Natural killer cell treated with Interleukin-12 subunit alpha and Interleukin-12 subunit beta and Interleukin-15 and Interleukin-18, amount 100 ng/mL, for 72 hours (primary cell): ENCODE data around the gene OLR1. TPM values are rescaled to one million over a fixed set of nuclear protein-coding genes. Genes with fewer than 3 reads are reported as not detected.
"Not testable (repeated sequence)": the region's sequence is repeated elsewhere in the genome, so short reads cannot be mapped to it uniquely, and the experiment has no call there.

Source experiments
- ATAC-seq, 2 donors: fragments of 150-1000 bp; cut with Tn5 transposase in 1 of 2; sonication (Bioruptor Pico), chemical (Tn5 transposase) in 1 of 2; 2 replicates each; pipeline ENCODE4 v1.10.0; 2021
- DNase-seq: peaks from one replicate; pipeline ENCODE4 v3.0.0; 2022; ENCODE audit warnings: low spot score
- H3K27ac Mint-ChIP-seq, 2 donors: 1 replicate in 1 of 2; 2 replicates in 1 of 2; pipeline ENCODE4 v1.8.0; 2022; ENCODE audit warnings: mixed read lengths in 2 of 2, mild to moderate bottlenecking in 1 of 2, moderate library complexity in 1 of 2
- H3K27me3 Mint-ChIP-seq, 2 donors: 1 replicate in 1 of 2; 2 replicates in 1 of 2; pipeline ENCODE4 v1.8.0; 2022; ENCODE audit warnings: mixed read lengths in 2 of 2
- H3K36me3 Mint-ChIP-seq: one replicate; pipeline ENCODE4 v1.8.0; 2022; ENCODE audit warnings: mixed read lengths
- H3K4me1 Mint-ChIP-seq, 2 donors: 1 replicate in 1 of 2; 2 replicates in 1 of 2; pipeline ENCODE4 v1.8.0; 2022; ENCODE audit warnings: low read depth in 2 of 2, mixed read lengths in 2 of 2, mild to moderate bottlenecking in 1 of 2
- H3K4me3 Mint-ChIP-seq: one replicate; pipeline ENCODE4 v1.8.0; 2022; ENCODE audit warnings: mixed read lengths
- H3K9me3 Mint-ChIP-seq: 2 replicates; pipeline ENCODE4 v1.8.0; 2022; ENCODE audit warnings: mixed read lengths
- total RNA-seq, 2 donors: library from RNA; stranded (reverse); gene quantifications; one replicate each; pipeline ENCODE4 v1.2.3, GENCODE V29; 2022

Gene OLR1
- total RNA-seq, 2 donors from 2014 or later = not detected

DNA sequence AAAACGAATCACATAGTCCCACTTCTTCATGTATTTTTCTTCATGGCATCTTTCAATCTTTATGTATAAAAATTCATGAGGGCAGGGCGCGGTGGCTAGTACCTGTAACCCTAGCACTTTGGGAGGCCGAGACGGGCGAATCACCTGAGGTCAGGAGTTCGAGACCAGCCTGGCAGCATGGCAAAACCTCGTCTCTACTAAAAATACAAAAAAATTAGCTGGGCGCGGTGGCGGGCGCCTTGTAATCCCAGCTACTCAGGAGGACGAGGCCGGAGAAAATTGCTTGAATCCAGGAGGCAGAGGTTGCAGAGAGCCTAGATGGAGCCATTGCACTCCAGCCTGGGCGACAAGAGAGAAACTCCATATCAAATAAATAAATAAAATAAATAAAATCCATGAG, 38.3 kb upstream of the OLR1 start:
- H3K27me3 Mint-ChIP-seq = no peaks in the 10 kb centered on the region
- H3K4me1 Mint-ChIP-seq = peaks cover 25 to 26% of the 10 kb centered on the region in 2 donors
- H3K36me3 Mint-ChIP-seq = no peaks in the 10 kb centered on the region
- H3K4me3 Mint-ChIP-seq = no peak overlapping the region
- no peak for DNase-seq
- ATAC-seq = no peak
- H3K27ac Mint-ChIP-seq = no peak overlapping the region
- H3K9me3 Mint-ChIP-seq = no peaks in the 10 kb centered on the region

DNA sequence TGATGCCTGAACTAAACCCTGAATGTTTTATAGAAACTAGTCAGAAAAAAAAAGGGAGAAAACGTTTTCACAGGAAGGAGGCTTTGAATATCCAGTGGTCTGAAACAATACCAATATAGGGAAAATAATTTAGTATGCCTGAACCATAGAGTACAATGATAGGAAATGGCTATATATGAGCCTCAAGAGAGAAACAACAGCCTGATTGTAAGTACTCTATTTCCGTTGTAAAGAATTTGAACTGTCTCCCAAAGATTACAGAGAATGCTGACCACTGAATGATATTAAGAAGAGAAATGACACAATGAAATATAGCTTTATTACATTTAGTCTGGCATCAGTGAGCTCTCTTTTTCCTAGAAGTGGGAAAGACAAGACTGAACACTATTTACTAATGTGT, 35.2 kb upstream of the OLR1 start:
- DNase-seq (no peak), ATAC-seq (no peak)
- peaks cover 4 to 9% of the 10 kb centered on the region in 2 donors for H3K4me1 Mint-ChIP-seq
- no peaks in the 10 kb centered on the region for H3K36me3 Mint-ChIP-seq
- H3K9me3 Mint-ChIP-seq = no peaks in the 10 kb centered on the region
- peaks cover 0 to 4% of the 10 kb centered on the region in 2 donors for H3K27me3 Mint-ChIP-seq
- H3K4me3 Mint-ChIP-seq = no peak overlapping the region
- H3K27ac Mint-ChIP-seq = no peak overlapping the region

DNA sequence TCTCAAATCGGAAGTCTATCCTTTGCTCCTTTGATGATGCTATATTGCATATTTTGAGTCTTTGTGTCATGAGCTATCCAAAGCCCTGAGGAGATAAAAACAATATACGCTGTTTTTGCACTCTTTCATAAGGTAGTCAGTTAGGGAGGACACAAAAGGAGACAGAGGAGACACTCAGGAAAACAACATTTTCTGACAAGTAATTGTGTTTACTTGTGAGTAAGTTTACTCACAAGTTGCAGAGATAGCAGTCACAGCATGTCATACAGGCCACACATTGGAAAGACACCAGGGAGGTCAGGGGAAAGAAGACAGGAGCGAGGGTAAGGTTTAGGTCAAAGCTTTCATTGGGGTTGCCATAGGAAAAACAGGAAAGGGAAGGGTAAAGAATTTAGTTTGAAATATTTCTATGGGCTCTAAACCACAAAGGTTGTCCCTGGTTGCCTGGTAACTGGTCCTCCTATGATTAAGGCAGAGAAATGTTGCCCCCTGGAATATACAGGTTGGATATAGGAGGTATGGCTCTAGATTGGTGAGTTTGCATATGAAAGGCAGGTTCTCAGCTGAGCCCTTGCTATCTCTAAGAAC, 33.4 kb upstream of the OLR1 start:
- Mint-ChIP-seq H3K4me3 (no peak overlapping the region), H3K27ac (no peak overlapping the region), H3K4me1 (peaks cover 0 to 3% of the 10 kb centered on the region in 2 donors), H3K9me3 (no peaks in the 10 kb centered on the region), H3K27me3 (peaks cover 0 to 4% of the 10 kb centered on the region in 2 donors), H3K36me3 (no peaks in the 10 kb centered on the region)
- no peak for DNase-seq
- ATAC-seq = no peak

DNA sequence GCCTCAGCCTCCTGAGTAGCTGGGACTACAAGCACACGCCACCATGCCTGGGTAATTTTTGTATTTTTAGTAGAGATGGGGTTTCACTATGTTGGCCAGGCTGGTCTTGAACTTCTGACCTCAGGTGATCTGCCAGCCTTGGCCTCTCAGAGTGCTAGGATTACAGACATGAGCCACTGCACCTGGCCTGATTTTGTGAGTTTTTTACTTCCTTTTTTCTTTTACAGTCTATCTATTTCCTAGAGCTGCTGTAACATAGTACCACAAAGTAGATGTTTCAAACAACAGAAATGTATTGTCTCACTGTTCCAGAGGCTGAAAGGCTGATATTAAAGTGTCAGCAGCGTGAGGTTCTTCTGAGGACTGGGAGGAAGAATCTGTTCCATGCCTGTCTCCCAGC, 32.6 kb upstream of the OLR1 start:
- H3K4me1 Mint-ChIP-seq, H3K27ac Mint-ChIP-seq, ATAC-seq, DNase-seq, H3K4me3 Mint-ChIP-seq, H3K9me3 Mint-ChIP-seq, H3K36me3 Mint-ChIP-seq, H3K27me3 Mint-ChIP-seq: not testable (repeated sequence)

DNA sequence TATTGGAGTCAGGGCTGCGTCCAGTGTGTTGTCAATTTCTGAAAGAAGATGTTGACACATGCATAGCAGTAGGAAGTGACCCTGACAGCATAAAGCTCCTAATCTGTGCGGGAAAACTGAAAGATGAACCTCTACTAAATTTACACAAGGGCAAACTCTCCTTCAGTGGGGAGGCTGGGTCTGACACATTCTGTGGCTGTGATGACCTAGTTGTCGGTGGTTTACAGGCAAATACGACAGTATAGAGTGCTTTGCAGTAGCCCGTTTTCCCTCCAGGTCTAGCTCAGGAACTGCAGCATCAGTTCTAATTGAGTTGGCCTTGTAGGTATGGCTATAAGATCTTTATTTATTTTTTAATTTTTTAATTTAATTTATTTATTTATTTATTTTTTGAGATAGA, 25.9 kb upstream of the OLR1 start:
- ATAC-seq (peak; percentile 96), DNase-seq (peak; percentile 77)
- Mint-ChIP-seq H3K4me1 (peaks cover 29 to 35% of the 10 kb centered on the region in 2 donors), H3K27me3 (peaks cover 8 to 10% of the 10 kb centered on the region in 2 donors), H3K4me3 (peak overlapping the region; percentile 62), H3K36me3 (no peaks in the 10 kb centered on the region), H3K9me3 (no peaks in the 10 kb centered on the region), H3K27ac (peak overlapping the region in 1 of 2 donors; percentile 45)

DNA sequence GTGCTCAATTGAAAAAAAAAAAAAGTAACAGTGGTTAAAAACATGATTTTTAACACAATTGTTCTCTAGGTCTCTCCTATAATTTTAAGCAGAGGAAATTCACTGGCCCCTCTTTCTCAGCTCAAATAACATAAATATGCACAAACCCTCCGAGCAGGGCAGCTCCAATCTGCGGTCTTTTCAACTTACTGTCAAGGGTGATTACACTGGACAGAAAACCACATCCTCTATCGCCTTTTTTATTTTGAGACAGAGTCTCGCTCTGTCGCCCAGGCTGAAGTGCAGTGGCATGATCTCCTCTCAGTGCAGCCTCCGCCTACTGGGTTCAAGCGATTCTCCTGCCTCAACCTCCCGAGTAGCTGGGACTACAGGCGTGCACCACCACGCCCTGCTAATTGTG, 24.3 kb upstream of the OLR1 start:
- Mint-ChIP-seq H3K27ac (peak overlapping the region in 1 of 2 donors; percentile 56), H3K4me3 (peak overlapping the region; percentile 73), H3K27me3 (peaks cover 8 to 13% of the 10 kb centered on the region in 2 donors), H3K36me3 (no peaks in the 10 kb centered on the region), H3K9me3 (no peaks in the 10 kb centered on the region), H3K4me1 (peaks cover 29 to 34% of the 10 kb centered on the region in 2 donors)
- DNase-seq (no peak), ATAC-seq (peak; percentile 82 to 83)

DNA sequence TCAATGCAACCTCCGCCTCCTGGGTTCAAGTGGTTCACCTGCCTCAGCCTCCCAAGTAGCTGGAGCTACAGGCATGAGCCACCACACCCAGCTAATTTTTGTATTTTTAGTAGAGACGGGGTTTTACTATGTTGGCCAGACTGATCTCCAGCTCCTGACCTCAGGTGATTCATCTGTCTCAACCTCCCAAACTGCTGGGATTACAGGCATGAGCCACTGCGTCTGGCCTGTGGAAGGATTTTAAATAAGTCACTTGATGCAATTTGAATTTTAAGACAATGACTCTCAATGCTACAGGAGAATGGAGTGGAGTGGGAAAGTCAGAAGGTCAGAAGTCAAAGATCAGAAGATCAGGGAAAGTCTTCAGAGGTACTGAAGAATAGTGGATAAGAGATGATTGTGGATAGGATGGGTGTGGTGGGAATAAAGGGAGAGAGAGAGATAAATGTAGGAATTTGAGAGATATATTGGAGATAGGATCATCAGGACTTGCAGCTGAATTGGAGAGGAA, 22.3 kb upstream of the OLR1 start:
- H3K9me3 Mint-ChIP-seq = no peaks in the 10 kb centered on the region
- DNase-seq (no peak), ATAC-seq (no peak)
- no peaks in the 10 kb centered on the region for H3K36me3 Mint-ChIP-seq
- H3K4me1 Mint-ChIP-seq = peaks cover 36% of the 10 kb centered on the region in 2 donors
- H3K27me3 Mint-ChIP-seq = peaks cover 8 to 17% of the 10 kb centered on the region in 2 donors
- no peak overlapping the region for H3K4me3 Mint-ChIP-seq
- H3K27ac Mint-ChIP-seq = peak overlapping the region in 1 of 2 donors; percentile 3

DNA sequence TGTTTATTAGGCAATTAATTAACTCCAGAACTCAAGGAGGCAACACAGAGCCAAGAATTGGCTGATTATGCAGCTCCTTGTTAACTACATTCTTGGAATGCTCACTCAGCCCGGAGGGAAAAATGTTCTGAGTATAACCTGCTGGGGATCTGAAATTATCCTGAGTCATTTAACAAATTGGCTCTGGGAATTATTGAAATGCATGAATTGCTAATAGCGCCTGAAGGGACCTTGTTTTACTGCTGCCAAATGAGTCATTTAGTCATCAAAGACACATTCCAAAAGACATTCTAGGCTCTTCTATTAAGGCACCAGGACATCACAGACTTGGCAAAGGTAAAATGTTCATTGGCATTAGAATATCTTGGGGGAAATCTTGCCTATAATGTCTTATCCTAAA, 19.9 kb upstream of the OLR1 start:
- no peak for ATAC-seq
- H3K27ac Mint-ChIP-seq = no peak overlapping the region

DNA sequence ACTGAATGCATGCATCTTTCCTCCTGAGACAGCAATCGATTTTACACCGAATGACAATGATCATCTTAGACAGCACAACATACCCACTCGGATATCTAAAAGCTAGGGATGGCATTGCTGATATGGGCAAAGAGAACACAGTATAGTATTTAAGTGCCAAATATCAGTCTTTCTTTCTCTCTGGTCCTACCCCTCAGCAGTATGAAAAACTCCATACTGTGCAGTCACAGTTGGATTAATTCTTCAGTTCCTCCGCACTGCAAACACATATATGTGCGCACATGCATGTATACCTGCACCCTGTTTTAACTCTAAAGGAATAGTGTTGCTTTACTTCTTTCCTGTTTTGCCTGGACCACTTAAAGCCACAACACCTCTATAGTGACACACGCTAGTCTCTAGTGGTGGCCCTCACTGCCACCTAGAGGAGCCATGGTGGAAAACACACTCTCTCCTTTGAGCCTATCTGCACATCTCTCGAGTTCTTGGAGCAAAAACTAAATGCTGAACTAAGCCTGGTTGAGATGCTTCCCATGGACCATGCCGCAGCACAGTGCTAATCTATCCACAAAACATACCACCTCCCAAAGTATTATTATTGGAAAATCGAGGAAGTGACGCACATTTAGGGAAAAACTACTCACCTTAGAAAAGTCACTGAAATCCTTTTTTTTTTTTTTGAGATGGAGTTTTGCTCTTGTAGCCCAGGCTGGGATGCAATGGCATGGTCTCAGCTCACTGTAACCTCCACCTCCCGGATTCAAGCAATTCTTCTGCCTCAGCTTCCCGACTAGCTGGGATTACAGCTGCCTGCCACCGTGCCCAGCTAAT, 18.8 kb upstream of the OLR1 start:
- peaks cover 14 to 17% of the 10 kb centered on the region in 2 donors for H3K27me3 Mint-ChIP-seq
- ATAC-seq (peak; percentile 89 to 91), DNase-seq (no peak)
- no peak overlapping the region for H3K4me3 Mint-ChIP-seq
- peaks cover 14 to 18% of the 10 kb centered on the region in 2 donors for H3K4me1 Mint-ChIP-seq
- H3K36me3 Mint-ChIP-seq = no peaks in the 10 kb centered on the region
- no peak overlapping the region for H3K27ac Mint-ChIP-seq
- no peaks in the 10 kb centered on the region for H3K9me3 Mint-ChIP-seq

More for the DNA sequence above, 19.9 kb upstream of the OLR1 start:
- Mint-ChIP-seq H3K27me3 (peaks cover 14 to 17% of the 10 kb centered on the region in 2 donors), H3K36me3 (no peaks in the 10 kb centered on the region), H3K4me3 (no peak overlapping the region), H3K9me3 (no peaks in the 10 kb centered on the region), H3K4me1 (peaks cover 25 to 29% of the 10 kb centered on the region in 2 donors)
- DNase-seq = no peak

DNA sequence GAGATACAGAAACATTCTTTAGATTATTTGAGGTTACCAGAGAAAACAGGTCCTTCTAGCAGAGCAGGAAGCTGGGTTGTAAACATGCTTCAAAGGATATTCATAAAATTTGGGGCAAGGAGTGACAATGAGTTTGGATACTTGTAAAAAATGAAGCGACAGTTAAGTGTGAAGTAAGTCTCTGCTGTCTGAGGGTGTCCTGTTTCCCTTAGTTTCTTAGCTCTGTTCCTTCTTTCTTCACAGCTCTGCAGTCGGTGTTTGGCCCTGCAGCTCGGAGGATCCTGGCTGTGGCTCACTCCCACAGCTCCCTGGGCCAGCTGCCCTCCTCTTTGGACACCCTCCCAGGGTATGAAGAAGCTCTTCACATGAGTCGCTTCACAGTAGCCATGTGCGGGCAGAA, 17.7 kb upstream of the OLR1 start:
- no peak for ATAC-seq
- no peak overlapping the region for H3K4me3 Mint-ChIP-seq

DNA sequence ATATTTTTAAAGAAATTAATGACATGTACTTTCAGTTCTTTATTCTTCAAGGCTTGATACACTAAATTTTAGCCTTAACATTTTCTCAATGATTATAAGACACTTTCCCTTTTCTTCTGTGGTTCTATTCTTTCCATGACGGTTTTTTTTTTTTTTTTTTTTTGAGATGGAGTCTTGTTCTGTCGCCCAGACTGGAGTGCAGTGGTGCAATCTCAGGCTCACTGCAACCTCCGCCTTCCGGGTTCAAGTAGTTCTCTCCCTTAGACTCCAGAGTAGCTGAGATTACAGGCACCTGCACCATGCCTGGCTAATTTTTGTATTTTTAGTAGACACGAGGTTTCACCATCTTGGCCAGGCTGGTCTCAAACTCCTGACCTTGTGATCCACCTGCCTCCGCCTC, 15.0 kb upstream of the OLR1 start:
- DNase-seq, H3K9me3 Mint-ChIP-seq, ATAC-seq, H3K36me3 Mint-ChIP-seq, H3K4me3 Mint-ChIP-seq, H3K27ac Mint-ChIP-seq: not testable (repeated sequence)
- Mint-ChIP-seq H3K4me1 (peaks cover 20 to 24% of the 10 kb centered on the region in 2 donors), H3K27me3 (peaks cover 4 to 13% of the 10 kb centered on the region in 2 donors)

More for the DNA sequence above, 17.7 kb upstream of the OLR1 start:
- Mint-ChIP-seq H3K9me3 (no peaks in the 10 kb centered on the region), H3K27ac (no peak overlapping the region), H3K4me1 (peaks cover 9 to 12% of the 10 kb centered on the region in 2 donors), H3K27me3 (peaks cover 13 to 17% of the 10 kb centered on the region in 2 donors), H3K36me3 (no peaks in the 10 kb centered on the region)
- DNase-seq = no peak

DNA sequence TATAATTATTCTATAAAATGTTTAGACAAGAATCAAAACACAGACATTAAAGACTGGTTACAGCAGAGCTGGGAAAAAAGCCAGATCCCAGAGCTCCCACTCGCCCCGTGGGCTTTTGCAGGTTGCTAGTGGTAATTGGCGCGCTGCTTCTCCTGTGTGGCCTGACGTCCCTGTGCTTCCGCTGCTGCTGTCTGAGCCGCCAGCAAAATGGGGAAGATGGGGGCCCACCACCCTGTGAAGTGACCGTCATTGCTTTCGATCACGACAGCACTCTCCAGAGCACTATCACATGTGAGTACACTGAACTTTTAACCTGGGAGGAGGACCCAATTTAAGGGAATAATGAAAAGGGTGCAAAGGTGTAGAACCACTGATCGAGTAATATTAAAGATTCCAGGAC, 14.4 kb upstream of the OLR1 start:
- Mint-ChIP-seq H3K27ac (no peak overlapping the region), H3K36me3 (no peaks in the 10 kb centered on the region), H3K4me1 (peaks cover 21 to 25% of the 10 kb centered on the region in 2 donors), H3K9me3 (no peaks in the 10 kb centered on the region), H3K27me3 (peaks cover 4 to 13% of the 10 kb centered on the region in 2 donors), H3K4me3 (no peak overlapping the region)
- ATAC-seq (no peak), DNase-seq (no peak)

DNA sequence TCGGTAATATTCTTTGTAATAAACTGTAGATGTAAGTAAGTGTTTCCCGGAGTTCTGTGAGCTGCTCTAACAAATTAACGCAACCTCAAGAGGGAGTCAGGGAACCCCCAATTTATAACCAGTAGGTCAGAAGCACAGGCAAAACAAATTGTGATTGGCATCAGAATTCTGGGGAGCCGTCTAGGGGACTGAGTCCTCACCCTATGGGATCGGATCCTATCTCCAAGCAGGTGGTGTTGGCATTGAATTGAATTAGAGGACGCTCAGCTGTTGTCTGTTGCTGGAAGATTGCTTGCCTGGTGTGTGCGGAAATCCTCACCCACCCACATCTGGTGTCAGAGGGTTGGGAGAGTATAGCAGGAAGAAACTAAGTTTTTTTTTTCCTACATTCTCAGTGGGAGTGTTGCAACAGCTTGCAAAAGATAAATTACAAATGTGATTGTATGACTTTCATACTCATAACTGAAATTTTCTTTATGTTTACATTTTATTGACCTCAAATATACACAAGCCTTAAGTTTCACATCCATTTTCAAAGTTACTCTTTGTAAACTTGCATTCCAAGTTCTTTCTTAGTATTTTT, 12.4 kb upstream of the OLR1 start:
- no peak for DNase-seq
- peaks cover 16 to 19% of the 10 kb centered on the region in 2 donors for H3K4me1 Mint-ChIP-seq
- no peaks in the 10 kb centered on the region for H3K9me3 Mint-ChIP-seq
- no peak for ATAC-seq
- no peaks in the 10 kb centered on the region for H3K36me3 Mint-ChIP-seq
- peaks cover 0 to 18% of the 10 kb centered on the region in 2 donors for H3K27me3 Mint-ChIP-seq
- no peak overlapping the region for H3K4me3 Mint-ChIP-seq
- H3K27ac Mint-ChIP-seq = no peak overlapping the region
